ENCODE results near the gene BCKDK.
A peak's percentile ranks its signal among the peaks of the same experiment; 100 is the strongest.

The BCKDK gene

DNA sequence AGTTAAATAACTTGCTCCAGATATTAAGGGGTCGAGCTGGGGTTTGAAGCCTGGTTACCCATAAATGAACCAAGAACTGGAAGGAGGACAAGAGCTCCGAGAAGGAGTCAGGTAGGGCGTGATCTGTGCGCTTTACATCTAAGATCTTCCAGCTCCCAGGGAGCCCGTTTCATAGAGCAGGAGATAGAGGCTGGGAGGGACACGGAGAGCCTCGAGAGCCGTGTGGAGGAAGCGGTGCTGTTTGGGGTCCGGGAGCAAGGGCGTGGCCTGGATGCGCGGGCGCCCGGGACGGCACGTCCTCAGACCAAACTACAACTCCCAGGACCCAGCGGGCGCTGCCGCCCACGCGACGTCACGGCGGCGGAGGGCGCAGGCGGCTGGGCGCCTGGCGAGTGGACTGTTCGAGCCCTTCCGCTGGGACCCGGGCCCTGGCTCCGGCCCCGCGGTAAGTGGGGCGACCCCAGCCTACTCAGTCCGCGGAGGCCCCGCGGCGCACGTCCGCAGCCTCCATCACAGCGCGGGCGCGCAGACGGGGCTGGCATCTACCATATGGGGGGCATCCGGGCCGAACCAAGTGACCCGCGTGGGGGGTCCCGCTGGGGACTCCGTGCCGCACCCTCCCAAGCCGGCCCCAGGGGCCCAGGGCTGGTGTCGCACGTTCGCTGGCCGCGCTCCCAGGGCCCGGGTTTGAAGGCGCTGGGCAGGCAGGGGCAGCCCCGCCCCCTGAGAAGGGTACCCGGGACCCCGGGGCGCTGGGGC, at the start of gene BCKDK:
TSS of gene BCKDK (plus strand) at position 352 of the 759 bp plus-strand sequence. CDS start 838 bp downstream, outside the sequence.
- DNase-seq, result peak; percentile 76

GRCh38 chr16:31061126-31061812, 46.9 kb upstream of the BCKDK start:
- no peak for DNase-seq

DNA sequence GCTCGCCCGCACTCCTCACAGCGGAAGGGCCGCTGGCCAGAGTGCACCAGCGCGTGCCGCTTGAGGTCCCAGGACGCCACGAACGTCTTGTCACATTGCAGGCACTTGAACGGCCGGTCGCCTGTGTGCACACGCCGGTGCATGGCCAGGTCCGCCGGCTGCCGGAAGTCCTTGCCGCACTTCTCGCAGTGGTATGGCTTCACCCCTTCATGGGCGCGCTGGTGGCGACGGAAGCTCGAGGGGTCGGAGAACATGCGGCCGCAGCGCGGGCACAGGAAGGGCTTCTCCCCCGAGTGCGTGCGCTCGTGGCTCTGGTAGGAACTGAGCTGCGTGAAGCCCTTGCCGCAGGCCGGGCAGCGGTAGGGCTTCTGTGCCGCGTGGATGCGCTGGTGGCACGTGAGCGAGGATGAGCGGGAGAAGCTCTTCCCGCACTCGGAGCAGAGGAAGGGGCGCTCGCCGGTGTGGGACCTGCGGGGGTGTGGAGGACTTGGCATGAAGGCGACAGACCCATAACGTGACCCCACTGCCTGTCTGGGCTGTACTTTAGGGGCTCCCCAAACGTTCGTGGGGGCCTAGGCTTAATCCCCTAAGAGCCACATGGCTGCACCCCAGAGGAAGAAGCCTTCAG, 46.3 kb upstream of the BCKDK start:
- no peak for DNase-seq

DNA sequence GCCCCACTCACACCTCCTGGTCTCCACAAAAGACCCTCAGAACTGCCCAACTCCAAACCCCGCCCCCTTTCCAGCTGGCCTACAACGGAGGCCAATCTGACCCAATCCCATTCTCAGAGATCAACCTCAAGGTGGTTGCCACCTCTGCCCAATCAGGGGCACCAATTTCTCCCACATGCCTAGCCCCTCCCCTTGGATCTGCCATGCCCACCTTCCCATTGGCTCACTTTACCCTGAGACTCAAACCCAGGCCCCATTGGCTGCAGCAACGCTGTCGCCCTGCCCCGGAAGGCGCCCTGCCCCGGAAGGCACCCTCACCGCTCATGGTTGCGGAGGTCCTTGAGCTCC, 44.7 kb upstream of the BCKDK start:
- no peak for DNase-seq

- DNase-seq, result peak; percentile 15
These were observed 44.2 kb upstream of the BCKDK start for GRCh38 chr16:31063843-31064611.

DNA sequence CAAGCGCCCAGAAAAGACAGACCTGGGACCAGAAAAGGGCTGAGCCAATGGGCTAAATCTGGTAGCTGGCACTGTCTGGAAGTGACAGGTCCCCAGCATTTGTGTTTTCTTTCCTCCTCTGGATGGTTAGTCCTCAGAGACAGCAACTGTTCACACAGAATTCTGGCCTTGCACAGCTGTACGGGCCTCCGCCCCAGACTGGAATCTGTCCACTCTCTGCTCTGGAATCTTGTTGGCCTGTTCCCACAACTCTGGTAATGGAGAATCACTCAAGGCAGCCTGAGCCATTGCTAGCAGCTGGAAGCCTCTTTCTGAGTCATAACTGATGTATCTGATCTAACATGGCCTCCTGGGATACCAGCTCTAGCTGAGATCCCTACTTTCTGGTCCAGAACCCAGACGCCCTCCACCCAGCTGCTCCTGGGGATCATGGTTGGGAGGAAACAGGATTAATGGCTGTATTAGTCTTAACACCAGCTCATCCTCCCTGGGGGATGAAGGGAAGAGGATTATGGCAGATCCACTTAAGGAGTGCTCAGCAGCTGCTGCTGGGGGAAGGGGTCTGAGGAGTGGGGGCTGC, 43.2 kb upstream of the BCKDK start:
- no peak for DNase-seq

DNA sequence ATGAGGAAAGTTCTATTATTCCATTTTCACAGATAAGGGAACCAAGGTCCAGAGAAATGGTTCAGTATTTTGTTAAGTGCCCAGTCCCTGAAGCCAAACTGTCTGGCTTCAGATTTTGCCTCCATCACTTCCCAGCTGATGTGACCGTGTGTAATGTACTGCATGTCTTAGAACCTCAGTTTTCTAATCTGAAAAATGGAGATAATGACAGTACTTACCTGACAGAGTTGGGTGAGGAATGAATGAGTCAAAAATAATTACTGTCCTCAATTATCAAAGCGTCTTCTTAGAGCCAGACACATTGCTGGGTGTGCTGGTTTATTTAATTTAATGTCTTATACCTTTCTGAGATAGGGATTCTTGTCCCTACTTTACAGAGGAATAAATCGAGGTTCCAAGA, 40.8 kb upstream of the BCKDK start:
- DNase-seq, result no peak

DNA sequence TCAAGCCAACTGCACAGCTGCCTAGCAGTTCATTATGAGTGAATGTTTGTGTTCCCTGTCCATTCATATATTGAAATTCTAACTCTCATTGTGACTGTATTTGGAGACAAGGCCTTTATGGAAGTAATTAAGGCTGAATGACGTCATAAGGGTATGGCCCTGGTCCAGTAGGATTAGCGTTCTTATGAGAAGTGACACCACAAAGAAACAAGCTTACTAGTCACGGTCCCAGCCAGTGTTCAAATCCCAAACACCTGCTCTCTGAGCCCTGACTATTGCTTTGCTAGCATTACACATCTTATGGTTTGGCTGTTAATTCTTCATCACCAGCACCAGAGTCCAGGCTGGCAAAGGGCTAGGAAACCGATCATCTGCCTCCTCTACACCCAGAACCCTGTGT, 36.3 kb upstream of the BCKDK start:
- DNase-seq, result no peak

GRCh38 chr16:31072540-31073141, 35.5 kb upstream of the BCKDK start:
- peak; percentile 33 for DNase-seq

DNA sequence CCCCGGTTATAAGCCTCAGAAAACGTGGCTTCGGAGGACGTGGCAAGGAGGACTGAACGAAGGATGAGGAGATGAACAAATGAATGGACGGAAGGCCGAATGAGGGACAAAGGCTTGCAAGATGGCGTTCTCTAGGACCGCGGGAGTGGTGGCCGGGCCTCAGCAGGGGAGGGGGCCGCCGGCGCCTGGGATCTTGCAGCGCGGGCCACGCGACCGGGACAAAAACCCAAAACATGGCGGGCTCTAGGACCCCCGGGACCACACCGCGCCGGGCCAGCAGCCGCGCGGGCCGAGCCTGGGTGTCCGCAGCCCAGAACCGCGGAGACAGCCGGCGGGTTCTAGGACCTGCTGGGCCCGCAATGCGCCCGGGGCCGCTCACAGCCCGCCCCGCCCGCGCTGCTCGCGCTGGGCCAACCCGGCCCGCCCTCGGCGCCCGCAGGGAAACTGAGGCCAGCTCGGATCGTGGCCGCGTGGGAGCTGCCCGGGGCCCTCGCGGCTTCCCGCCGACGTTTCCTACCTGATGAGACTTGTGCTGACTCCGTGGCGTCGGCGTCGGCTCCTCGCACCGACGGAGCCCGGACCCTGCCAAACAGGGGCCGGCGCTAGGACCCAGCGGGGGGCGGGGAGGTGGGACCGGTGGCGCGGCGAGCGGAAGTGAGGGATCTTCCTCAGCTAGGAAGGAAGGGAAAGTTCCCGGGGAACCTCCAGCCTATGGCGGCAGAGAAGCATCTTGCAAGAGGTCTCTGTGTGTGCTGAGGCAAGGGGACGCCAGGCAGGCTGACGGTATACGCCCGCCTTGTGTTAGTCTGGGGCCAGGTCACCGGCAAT, 34.8 kb upstream of the BCKDK start:
- peak; percentile 87 for DNase-seq

GRCh38 chr16:31073970-31074813, 34.0 kb upstream of the BCKDK start, which contains the start of the genes ZNF646 and ZNF668:
TSS of gene ZNF646 (plus strand) at chr16:31074422. CDS start at chr16:31076325, 1,903 bp downstream.
TSS of gene ZNF668 (minus strand) at chr16:31074240. CDS start at chr16:31064459, 9,781 bp downstream.
- peak; percentile 98 for DNase-seq

GRCh38 chr16:31074814-31075183, 33.4 kb upstream of the BCKDK start:
- DNase-seq, result no peak

DNA sequence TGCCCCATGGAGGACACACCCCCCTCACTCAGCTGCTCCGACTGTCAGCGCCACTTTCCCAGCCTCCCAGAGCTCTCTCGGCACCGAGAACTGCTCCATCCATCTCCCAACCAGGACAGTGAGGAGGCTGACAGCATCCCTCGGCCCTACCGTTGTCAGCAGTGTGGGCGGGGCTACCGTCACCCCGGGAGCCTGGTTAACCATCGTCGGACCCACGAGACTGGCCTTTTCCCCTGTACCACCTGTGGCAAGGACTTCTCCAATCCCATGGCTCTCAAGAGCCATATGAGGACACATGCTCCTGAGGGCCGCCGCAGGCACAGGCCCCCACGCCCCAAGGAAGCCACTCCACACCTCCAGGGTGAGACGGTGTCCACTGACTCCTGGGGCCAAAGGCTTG, 31.9 kb upstream of the BCKDK start:
- no peak for DNase-seq

GRCh38 chr16:31077024-31077423, 31.2 kb upstream of the BCKDK start:
- DNase-seq, result no peak

GRCh38 chr16:31077592-31078396, 30.4 kb upstream of the BCKDK start:
- DNase-seq, result no peak

DNA sequence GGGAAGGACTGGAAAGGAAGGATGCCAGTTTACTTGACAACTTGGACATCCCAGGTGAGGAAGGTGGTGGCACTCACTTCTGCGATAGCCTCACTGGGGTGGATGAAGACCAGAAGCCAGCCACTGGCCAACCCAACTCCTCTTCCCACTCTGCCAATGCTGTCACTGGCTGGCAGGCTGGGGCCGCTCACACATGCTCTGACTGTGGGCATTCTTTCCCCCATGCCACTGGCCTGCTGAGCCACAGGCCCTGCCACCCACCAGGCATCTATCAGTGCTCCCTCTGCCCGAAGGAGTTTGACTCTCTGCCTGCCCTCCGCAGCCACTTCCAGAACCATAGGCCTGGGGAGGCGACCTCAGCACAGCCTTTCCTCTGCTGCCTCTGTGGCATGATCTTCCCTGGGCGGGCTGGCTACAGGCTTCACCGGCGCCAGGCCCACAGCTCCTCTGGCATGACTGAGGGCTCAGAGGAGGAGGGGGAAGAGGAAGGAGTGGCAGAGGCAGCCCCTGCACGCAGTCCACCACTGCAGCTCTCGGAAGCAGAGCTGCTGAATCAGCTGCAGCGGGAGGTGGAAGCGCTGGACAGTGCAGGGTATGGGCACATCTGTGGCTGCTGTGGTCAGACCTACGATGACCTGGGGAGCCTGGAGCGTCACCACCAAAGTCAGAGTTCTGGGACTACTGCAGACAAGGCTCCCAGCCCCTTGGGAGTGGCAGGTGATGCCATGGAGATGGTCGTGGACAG, 29.4 kb upstream of the BCKDK start:
- DNase-seq, result no peak

DNA sequence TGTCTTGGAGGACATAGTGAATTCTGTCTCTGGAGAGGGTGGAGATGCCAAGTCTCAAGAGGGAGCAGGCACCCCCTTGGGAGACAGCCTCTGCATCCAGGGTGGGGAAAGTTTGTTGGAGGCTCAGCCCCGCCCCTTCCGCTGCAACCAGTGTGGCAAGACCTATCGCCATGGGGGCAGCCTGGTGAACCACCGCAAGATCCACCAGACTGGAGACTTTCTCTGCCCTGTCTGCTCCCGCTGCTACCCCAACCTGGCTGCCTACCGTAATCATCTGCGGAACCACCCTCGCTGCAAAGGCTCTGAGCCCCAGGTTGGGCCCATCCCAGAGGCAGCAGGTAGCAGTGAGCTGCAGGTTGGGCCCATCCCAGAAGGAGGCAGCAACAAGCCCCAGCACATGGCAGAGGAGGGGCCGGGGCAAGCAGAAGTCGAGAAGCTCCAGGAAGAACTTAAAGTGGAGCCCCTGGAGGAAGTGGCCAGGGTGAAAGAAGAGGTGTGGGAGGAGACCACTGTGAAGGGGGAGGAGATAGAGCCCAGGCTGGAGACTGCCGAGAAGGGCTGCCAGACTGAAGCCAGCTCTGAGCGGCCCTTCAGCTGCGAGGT, 28.7 kb upstream of the BCKDK start:
- DNase-seq, result no peak

DNA sequence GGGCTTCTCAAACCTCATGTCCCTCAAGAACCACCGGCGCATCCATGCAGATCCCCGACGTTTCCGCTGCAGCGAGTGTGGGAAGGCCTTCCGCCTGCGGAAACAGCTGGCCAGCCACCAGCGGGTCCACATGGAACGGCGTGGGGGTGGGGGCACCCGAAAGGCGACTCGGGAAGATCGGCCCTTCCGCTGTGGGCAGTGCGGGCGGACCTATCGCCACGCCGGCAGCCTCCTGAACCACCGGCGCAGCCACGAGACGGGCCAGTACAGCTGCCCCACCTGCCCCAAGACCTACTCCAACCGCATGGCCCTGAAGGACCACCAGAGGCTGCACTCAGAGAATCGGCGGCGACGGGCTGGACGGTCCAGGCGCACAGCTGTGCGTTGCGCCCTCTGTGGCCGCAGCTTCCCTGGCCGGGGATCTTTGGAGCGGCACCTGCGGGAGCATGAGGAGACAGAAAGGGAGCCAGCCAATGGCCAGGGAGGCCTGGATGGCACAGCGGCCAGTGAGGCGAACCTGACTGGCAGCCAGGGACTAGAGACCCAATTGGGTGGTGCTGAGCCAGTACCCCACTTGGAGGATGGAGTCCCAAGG, 28.1 kb upstream of the BCKDK start:
- DNase-seq, result no peak
